HG03354 (cell line): ENCODE data around the gene COL25A1.

Experiments
- ATAC-seq: cut with Tn5 transposase; IDR thresholded peaks from one replicate; pipeline ENCODE4 v1.9.1; 2021; ENCODE audit warnings: mild to moderate bottlenecking; ENCODE audit not compliant: unreplicated experiment, poor library complexity, severe bottlenecking

COL25A1 gene

GRCh38 chr4:108762559-108763225 is 539.8 kb downstream of the COL25A1 start, which contains the start of gene ETNPPL:
ETNPPL (minus strand) TSS chr4:108763053; CDS start chr4:108762898, 155 bp downstream.
- ATAC-seq: peak; percentile 54
